Neural progenitor cell (in vitro differentiated cells): Measurements from ENCODE around the gene UBA6.

Source experiments
- EZH2 ChIP-seq: fragments of 200-600 bp; sonication (generic); IDR thresholded peaks from 2 replicates; pipeline ENCODE4 v1.6.1; 2017; ENCODE audit warnings: antibody characterized with exemption, mild to moderate bottlenecking, moderate library complexity
- EZH2phosphoT487 ChIP-seq: fragments of 200-600 bp; sonication (generic); IDR thresholded peaks from 2 replicates; pipeline ENCODE4 v1.6.1; 2017; ENCODE audit warnings: antibody characterized with exemption
- TF ChIP-seq, protein P1 (sequence below): fragments of 200-600 bp; sonication (generic); IDR thresholded peaks from 2 replicates; pipeline ENCODE4 v1.5.1; 2017; ENCODE audit warnings: antibody characterized with exemption, mild to moderate bottlenecking

DNA sequence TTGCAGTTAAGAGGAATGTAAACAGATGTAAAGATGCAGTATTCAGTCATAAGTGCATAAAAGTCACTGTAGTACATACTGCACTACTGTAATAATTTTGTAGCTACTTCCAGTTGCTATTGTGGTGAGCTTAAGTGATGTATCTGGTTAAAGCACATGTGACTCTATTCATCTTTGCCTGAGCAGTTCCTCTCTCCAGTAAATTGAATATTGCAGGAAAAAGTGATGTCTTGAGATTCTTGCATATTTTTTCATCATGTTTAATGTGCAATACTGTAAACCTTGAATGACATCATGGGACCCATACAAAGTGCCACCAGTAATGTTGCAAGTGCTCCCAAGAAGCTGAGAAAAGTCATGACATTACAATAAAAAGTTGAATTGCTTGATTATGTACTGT is 9.6 kb downstream of the UBA6 start:
- TF ChIP-seq, protein P1, sequence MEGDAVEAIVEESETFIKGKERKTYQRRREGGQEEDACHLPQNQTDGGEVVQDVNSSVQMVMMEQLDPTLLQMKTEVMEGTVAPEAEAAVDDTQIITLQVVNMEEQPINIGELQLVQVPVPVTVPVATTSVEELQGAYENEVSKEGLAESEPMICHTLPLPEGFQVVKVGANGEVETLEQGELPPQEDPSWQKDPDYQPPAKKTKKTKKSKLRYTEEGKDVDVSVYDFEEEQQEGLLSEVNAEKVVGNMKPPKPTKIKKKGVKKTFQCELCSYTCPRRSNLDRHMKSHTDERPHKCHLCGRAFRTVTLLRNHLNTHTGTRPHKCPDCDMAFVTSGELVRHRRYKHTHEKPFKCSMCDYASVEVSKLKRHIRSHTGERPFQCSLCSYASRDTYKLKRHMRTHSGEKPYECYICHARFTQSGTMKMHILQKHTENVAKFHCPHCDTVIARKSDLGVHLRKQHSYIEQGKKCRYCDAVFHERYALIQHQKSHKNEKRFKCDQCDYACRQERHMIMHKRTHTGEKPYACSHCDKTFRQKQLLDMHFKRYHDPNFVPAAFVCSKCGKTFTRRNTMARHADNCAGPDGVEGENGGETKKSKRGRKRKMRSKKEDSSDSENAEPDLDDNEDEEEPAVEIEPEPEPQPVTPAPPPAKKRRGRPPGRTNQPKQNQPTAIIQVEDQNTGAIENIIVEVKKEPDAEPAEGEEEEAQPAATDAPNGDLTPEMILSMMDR: no peak
- TF ChIP-seq EZH2 (no peak), EZH2phosphoT487 (no peak)
